Measurements from ENCODE around the gene ZNF100.

- TF ChIP-seq, protein P1, sequence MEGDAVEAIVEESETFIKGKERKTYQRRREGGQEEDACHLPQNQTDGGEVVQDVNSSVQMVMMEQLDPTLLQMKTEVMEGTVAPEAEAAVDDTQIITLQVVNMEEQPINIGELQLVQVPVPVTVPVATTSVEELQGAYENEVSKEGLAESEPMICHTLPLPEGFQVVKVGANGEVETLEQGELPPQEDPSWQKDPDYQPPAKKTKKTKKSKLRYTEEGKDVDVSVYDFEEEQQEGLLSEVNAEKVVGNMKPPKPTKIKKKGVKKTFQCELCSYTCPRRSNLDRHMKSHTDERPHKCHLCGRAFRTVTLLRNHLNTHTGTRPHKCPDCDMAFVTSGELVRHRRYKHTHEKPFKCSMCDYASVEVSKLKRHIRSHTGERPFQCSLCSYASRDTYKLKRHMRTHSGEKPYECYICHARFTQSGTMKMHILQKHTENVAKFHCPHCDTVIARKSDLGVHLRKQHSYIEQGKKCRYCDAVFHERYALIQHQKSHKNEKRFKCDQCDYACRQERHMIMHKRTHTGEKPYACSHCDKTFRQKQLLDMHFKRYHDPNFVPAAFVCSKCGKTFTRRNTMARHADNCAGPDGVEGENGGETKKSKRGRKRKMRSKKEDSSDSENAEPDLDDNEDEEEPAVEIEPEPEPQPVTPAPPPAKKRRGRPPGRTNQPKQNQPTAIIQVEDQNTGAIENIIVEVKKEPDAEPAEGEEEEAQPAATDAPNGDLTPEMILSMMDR (IDR thresholded peaks at IDR 0.05) = peak in 3 of 7 experiments; percentile 26 to 36 (median 35)
- no peak for TF ChIP-seq POLR2A (IDR thresholded peaks at IDR 0.05)
Observed at GRCh38 chr19:21677696-21678418, 89.5 kb downstream of the ZNF100 start.
